Gastroesophageal sphincter (tissue), 4 donors: ENCODE data around the gene ALG6. TPM values are rescaled to one million over a fixed set of nuclear protein-coding genes. Genes with fewer than 3 reads are reported as not detected.

Experiments used
- ATAC-seq: fragments of 150-250 bp; one replicate; pipeline ENCODE4 v1.9.1; 2016; ENCODE audit warnings: mild to moderate bottlenecking, moderate library complexity
- H3K27ac ChIP-seq, 4 donors: fragments of 200-600 bp; sonication (generic) in 3 of 4; 1 replicate in 3 of 4; 2 replicates in 1 of 4; pipeline ENCODE4 v1.5.1; 2016 to 2019
- H3K27me3 ChIP-seq: fragments of 200-600 bp; sonication (generic); one replicate; pipeline ENCODE4 v1.5.1; 2019
- H3K36me3 ChIP-seq, 2 donors: fragments of 200-600 bp; sonication (generic); one replicate each; pipeline ENCODE4 v1.5.1; 2019; ENCODE audit warnings: control low read depth in 1 of 2
- H3K4me1 ChIP-seq, 3 donors: fragments of 200-600 bp; sonication (generic); 1 replicate in 2 of 3; 2 replicates in 1 of 3; pipeline ENCODE4 v1.5.1; 2016 to 2019; ENCODE audit warnings: control low read depth in 2 of 3
- H3K4me3 ChIP-seq, 2 donors: fragments of 200-600 bp; sonication (generic); one replicate each; pipeline ENCODE4 v1.5.1; 2019; ENCODE audit warnings: mild to moderate bottlenecking in 1 of 2, moderate library complexity in 1 of 2
- H3K9me3 ChIP-seq, 3 donors: fragments of 200-600 bp; sonication (generic); one replicate each; pipeline ENCODE4 v1.5.1; 2017 to 2019; ENCODE audit warnings: control low read depth in 2 of 3
- CTCF ChIP-seq, 4 experiments: fragments of 200-600 bp in 2 of 4; fragments of 450-650 bp in 2 of 4; sonication (generic) in 1 of 4; IDR thresholded peaks; one replicate each; pipeline ENCODE4 v1.5.1; 2017 to 2019; ENCODE audit warnings: antibody characterized with exemption in 4 of 4, mild to moderate bottlenecking in 2 of 4, moderate library complexity in 2 of 4
- EP300 ChIP-seq: sonication (generic); formaldehyde crosslinking; IDR thresholded peaks from one replicate; pipeline ENCODE4 v1.6.1; 2017; ENCODE audit warnings: antibody characterized with exemption, mild to moderate bottlenecking
- POLR2A ChIP-seq, 2 donors: fragments of 450-650 bp; IDR thresholded peaks; one replicate each; pipeline ENCODE4 v1.6.1; 2017; ENCODE audit warnings: antibody characterized with exemption in 2 of 2, mild to moderate bottlenecking in 2 of 2, moderate library complexity in 1 of 2
- POLR2AphosphoS5 ChIP-seq: sonication (generic); formaldehyde crosslinking; IDR thresholded peaks from one replicate; pipeline ENCODE4 v1.6.1; 2017; ENCODE audit warnings: antibody characterized with exemption
- WGBS, 2 donors: methylation state at CpG; one replicate each; pipeline ENCODE4 v1.1.5; 2018; ENCODE audit warnings: low coverage in 1 of 2; 5-methylcytosine and 5-hydroxymethylcytosine counted together
- total RNA-seq, 4 donors: library from RNA; depleted of rRNA; stranded (reverse); fragments of >200 nt; gene quantifications; one replicate each; pipeline ENCODE4 v1.1.0, GENCODE V29; 2016

ALG6 gene
- total RNA-seq, 4 donors from 2014 or later: 4.6 to 9.0 (median 5.7) TPM

GRCh38 chr1:63363014-63363413, 4.4 kb upstream of the ALG6 start:
- no peaks in the 10 kb centered on the region for H3K27me3 ChIP-seq

GRCh38 chr1:63366908-63367214, 566 bp upstream of the ALG6 start:
- no peak for ATAC-seq

More at GRCh38 chr1:63363014-63363413, 4.4 kb upstream of the ALG6 start:
- 97 to 100% methylated on average over 1 to 5 of the region's 5 CpGs for WGBS, 2 donors
- no peak overlapping the region for H3K27ac ChIP-seq
- no peak for ATAC-seq
- no peaks in the 10 kb centered on the region for H3K9me3 ChIP-seq
- no peak for TF ChIP-seq POLR2AphosphoS5
- no peak for TF ChIP-seq CTCF (IDR thresholded peaks at IDR 0.05)
- TF ChIP-seq EP300: no peak
- no peak for TF ChIP-seq POLR2A (IDR thresholded peaks at IDR 0.05)
- peaks cover 0 to 6% (median 0%) of the 10 kb centered on the region in 3 donors for H3K4me1 ChIP-seq
- no peaks in the 10 kb centered on the region for H3K36me3 ChIP-seq
- no peak overlapping the region for H3K4me3 ChIP-seq

GRCh38 chr1:63368131-63368530, 704 bp downstream of the ALG6 start:
- 4 to 10% methylated on average over 7 to 9 of the region's 10 CpGs for WGBS, 2 donors
- Histone ChIP-seq H3K9me3 (no peaks in the 10 kb centered on the region), H3K27ac (peak overlapping the region in 3 of 4 donors; percentile 80 to 89 (median 86)), H3K4me3 (peak overlapping the region; percentile 65 to 86), H3K4me1 (peaks cover 0 to 17% (median 3%) of the 10 kb centered on the region in 3 donors), H3K36me3 (peaks cover 0 to 20% of the 10 kb centered on the region in 2 donors), H3K27me3 (no peaks in the 10 kb centered on the region)
- no peak for ATAC-seq
- TF ChIP-seq EP300 (no peak), POLR2AphosphoS5 (no peak), POLR2A (IDR thresholded peaks at IDR 0.05) (no peak), CTCF (IDR thresholded peaks at IDR 0.05) (no peak)

More at GRCh38 chr1:63366908-63367214, 566 bp upstream of the ALG6 start:
- Histone ChIP-seq H3K27ac (peak overlapping the region in 3 of 4 donors; percentile 80 to 89 (median 86)), H3K9me3 (no peaks in the 10 kb centered on the region), H3K27me3 (no peaks in the 10 kb centered on the region), H3K4me1 (peaks cover 0 to 17% (median 3%) of the 10 kb centered on the region in 3 donors), H3K36me3 (peaks cover 0 to 10% of the 10 kb centered on the region in 2 donors), H3K4me3 (peak overlapping the region; percentile 65 to 86)
- 67 to 83% methylated on average over 5 to 7 of the region's 7 CpGs for WGBS, 2 donors
- TF ChIP-seq CTCF (IDR thresholded peaks at IDR 0.05): no peak
- no peak for TF ChIP-seq EP300
- TF ChIP-seq POLR2AphosphoS5: no peak
- TF ChIP-seq POLR2A (IDR thresholded peaks at IDR 0.05): no peak

- no peaks in the 10 kb centered on the region for H3K9me3 ChIP-seq
- no peak overlapping the region for H3K27ac ChIP-seq
- H3K4me3 ChIP-seq: no peak overlapping the region
- 97 to 100% methylated on average over 2 of the region's 2 CpGs for WGBS, 2 donors
- no peak for ATAC-seq
- H3K27me3 ChIP-seq: no peaks in the 10 kb centered on the region
- no peaks in the 10 kb centered on the region for H3K4me1 ChIP-seq
- H3K36me3 ChIP-seq: peaks cover 0 to 22% of the 10 kb centered on the region in 2 donors
- TF ChIP-seq EP300 (no peak), CTCF (IDR thresholded peaks at IDR 0.05) (no peak), POLR2A (IDR thresholded peaks at IDR 0.05) (no peak), POLR2AphosphoS5 (no peak)
Observed at GRCh38 chr1:63379583-63379982, 12.2 kb downstream of the ALG6 start.

GRCh38 chr1:63381741-63382140, 14.3 kb downstream of the ALG6 start:
- no peak for ATAC-seq
- H3K36me3 ChIP-seq: peaks cover 0 to 12% of the 10 kb centered on the region in 2 donors
- no peaks in the 10 kb centered on the region for H3K4me1 ChIP-seq
- no peak overlapping the region for H3K27ac ChIP-seq
- H3K27me3 ChIP-seq: no peaks in the 10 kb centered on the region
- H3K9me3 ChIP-seq: no peaks in the 10 kb centered on the region
- no peak overlapping the region for H3K4me3 ChIP-seq
- 71 to 86% methylated on average over 1 of the region's 1 CpG for whole genome bisulfite sequencing, 2 donors
- TF ChIP-seq POLR2AphosphoS5 (no peak), CTCF (IDR thresholded peaks at IDR 0.05) (no peak), POLR2A (IDR thresholded peaks at IDR 0.05) (no peak), EP300 (no peak)
